IPS DF 4.7 (cell line): ENCODE results near the gene DEFB124.
A peak's percentile ranks its signal among the peaks of the same experiment; 100 is the strongest.
"Not testable (repeated sequence)": the region's sequence is repeated elsewhere in the genome, so short reads cannot be mapped to it uniquely, and the experiment has no call there.

ENCODE experiments used
- DNase-seq: peaks from one replicate; pipeline ENCODE4 v3.0.0-alpha.2; 2013; ENCODE audit warnings: low spot score; ENCODE audit errors: extremely low read depth

Gene DEFB124, protein sequence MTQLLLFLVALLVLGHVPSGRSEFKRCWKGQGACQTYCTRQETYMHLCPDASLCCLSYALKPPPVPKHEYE

GRCh38 chr20:31474758-31475427 lies at the start of gene DEFB124, which contains the start of gene REM1:
Gene DEFB124, minus strand, starts transcription at chr20:31475127. Its CDS starts 2,114 bp downstream, at chr20:31473013.
Gene REM1, plus strand, starts transcription at chr20:31475288. Its CDS starts 1,158 bp downstream, at chr20:31476446.
- no peak for DNase-seq

DNA sequence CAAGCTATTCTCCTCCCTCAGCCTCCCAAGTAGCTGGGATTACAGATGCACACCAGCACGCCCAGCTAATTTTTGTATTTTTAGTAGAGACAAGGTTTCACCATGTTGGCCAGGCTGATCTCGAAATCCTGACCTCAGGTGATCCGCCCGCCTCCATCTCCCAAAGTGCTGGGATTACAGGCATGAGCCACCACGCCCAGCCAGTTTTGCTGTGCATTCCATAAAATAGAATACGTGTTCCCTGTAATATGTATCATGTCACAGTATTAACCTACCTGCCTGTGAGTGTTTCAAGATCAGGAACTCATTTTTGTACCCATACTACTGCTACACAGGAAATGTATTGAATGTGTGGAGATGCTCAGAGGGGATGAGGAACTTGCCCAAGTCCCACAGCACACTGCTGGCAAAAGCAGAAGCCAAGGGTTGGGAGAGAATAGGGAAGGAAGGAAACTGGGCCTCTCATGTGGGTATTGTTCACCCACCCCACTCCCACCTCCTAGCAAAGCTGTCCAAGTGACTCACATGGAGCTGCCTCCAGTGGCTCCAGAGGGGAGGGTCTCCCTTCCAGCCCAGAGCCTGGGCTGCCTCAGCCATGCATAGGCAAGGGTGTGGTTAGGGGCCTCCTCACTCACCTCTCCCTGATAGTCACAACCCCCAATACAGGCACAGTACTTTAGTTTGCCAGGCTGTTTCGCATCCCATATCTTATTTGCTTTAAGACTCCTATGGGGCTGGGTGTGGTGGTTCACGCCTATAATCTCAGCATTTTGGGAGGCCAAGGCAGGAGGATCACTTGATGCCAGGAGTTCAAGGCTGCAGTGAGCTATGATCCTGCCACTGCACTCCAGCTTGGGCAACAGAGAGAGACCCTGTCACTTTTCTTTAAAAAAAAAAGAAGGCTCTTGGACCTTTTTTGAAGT lies 48.7 kb upstream of the DEFB124 start:
- no peak for DNase-seq

- no peak for DNase-seq
Measured at GRCh38 chr20:31522731-31523130, 47.8 kb upstream of the DEFB124 start.

DNA sequence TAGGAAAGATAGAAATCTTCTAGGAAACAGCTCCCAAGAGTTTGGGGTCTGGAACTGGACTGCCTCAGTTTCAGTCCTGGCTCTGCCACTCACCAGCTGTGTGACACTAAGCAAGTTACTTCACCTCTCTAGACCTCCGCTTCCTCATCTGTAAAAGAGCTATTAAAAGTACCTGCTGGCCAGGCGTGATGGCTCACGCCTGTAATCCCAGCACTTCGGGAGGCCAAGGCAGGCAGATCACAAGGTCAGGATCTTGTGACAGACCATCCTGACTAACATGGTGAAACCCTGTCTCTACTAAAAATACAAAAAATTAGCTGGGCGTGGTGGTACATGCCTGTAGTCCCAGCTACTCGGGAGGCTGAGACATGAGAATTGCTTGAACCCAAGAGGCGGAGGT lies 46.3 kb upstream of the DEFB124 start:
- DNase-seq, result not testable (repeated sequence)

DNA sequence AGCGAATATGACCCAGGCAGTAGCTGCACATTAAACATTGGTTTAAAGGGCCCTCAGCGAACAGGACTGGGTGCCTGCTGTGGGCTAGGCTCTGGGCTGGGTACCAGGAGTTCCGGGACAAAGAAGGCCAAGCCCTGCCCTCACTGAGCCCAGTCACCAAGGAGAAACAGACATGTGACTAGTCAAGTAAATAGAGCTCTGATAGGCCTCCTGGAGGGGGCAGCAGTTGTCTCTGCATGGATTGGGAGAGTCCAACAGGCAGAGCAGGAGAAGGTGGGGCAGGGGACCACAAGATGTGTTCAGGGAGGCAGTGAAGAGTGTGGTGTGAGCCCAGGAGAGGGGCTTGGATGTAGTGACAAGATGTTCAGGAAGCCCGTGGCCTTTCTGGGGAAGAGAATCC lies 42.4 kb upstream of the DEFB124 start:
- DNase-seq, result no peak

DNA sequence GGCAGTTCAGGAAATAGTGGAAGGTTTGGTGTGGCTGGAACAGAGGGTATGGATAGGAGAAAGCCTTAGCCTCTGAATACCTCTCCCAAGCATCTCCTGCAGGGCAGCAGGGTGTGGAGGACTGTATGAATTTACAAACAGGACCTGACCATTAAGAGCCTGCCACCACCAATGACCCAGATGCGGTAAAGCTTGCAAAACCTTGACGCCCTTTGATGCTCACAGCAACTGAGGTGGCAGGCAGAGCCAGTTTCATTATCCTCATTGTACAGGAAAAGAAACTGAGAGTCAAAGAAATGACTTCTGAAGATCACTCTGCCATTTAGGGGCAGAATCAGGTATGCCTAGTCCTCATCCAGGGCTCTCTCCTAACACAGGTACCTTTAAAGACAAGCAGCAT lies 41.7 kb upstream of the DEFB124 start:
- no peak for DNase-seq

DNA sequence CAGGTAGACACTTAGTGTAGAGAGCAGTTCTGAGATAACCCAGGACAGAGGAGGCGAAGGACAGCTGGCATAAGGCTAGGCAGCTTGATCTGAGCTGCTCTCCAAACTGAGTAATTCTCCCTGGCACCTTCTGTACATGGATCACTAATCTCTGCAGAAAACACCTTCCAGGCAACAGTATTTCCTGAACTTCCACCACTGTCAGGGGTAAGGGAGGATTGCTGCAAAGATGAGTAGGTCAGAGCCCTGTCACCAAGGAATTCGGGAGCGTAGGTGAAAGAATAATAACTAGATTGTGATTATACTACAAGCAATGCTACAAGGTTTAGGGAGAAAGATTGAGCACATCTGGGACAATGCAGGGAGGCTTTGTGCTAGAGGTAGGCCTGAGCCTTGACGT lies 41.2 kb upstream of the DEFB124 start:
- no peak for DNase-seq

DNA sequence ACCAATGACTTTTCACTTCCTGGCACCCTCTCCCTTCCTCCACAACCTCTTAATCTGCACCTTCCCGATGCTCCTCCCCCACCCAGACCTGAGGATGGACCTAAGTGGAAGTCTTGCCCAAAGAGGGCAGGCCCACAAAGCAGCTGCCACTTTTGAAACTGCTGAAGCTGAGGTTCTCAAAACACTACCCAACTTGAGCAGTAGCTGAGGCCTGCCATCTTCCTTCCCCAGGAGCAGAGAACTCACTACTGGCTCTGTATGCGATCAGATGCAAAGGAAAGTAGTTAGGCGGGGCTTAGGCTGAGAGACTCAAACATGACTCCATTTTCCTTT lies 40.8 kb upstream of the DEFB124 start:
- DNase-seq, result no peak

DNA sequence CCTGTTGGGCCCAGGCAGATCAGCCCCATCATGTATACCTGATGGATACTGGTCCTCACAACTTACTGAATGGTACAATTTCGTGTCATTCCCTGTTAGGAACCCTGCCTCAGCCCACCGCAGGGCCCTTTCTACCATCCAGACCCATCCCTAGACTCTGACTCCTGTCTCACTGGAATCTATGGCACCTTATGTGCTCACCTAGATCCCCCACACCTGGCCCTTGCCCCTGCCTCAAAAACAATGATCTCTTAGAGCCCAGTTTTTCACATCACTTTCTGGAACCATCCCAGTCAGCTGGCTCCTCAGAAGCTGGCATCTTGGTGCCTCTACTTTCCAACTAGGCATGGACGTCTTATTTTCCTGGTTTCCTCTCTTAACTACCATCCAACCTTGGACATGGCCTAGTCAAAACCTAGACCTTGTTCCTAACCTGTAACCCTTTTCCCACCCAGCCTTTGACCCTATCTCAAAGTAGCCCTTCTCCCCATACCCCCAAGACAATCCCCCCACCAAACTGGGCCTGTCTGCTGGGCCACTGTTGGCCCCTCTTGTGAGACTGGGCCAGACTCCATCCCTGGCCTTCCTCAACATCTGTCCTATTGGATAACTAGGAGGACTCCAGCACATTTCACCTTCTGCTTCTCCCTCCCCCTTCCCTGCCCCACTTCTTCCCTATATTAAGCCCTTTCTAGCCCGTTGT lies 40.3 kb upstream of the DEFB124 start:
- DNase-seq, result no peak

DNA sequence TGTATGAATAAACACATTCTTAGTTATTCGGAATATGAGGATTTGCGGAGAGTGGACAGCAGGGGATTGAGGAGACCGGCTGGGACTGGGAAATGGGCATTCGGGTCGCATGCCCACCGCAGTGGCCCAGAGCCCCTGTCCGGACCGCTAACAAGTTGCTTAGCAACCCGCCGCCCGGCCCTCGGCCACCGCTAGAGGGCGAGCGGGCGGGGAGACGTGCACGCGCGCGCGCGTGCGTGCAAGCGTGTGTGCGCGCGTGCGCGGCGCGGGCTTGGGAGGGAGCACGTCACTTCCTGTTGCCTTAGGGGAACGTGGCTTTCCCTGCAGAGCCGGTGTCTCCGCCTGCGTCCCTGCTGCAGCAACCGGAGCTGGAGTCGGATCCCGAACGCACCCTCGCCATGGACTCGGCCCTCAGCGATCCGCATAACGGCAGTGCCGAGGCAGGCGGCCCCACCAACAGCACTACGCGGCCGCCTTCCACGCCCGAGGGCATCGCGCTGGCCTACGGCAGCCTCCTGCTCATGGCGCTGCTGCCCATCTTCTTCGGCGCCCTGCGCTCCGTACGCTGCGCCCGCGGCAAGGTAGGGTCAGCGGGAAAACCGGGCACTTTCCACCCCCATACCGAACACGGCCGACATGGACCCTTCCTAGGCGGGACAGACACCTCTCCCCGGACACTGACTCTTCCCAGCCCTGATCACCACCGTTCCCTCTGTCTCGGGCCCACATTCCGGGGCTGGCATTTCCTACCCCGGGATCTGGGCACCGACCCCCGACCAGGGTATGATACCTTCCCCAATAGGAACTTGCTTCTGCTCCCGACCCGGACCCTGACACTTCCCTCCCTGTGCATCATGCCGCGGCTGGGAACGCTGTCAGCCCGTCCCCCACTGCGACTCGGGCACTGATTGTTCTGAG lies 39.5 kb upstream of the DEFB124 start, which contains the start of gene HM13:
HM13 (plus strand) TSS at position 289 of the 918 bp plus-strand sequence; CDS start at position 399, 110 bp downstream.
- DNase-seq, result peak; percentile 46

DNA sequence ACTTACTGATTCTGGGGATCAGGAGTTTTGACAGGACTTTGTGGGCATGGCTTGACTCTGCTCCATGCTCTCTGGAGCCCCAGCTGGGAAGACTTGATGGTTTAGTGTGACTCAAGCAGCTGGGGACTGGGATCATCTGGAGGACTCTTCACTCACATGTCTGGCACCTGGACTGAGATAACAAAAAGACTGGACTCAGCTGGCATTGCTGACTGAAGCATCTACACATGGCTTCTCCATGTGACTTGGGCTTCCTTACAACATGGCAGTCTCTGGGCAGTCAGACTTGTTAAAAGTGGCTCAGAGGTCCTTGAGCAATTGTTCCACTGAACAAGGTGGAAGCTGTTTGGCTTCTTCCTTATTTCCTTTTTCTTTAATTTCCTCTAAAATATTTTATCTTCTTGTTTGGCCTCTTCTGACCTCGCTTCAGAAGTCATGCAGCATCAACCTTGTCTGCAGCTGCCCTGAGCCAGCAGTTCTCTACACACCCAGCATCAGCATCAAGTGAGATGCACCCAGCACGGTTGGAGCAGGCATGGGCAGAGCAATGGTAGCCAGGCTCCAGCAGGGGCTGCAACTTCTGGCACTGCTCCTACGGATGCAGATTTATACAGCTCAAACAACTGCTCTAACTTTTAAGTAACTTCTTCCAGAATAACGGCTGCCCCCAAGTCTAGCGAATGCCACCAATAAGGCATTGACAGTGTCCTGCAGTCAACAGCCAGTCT lies 33.8 kb upstream of the DEFB124 start:
- DNase-seq, result no peak

DNA sequence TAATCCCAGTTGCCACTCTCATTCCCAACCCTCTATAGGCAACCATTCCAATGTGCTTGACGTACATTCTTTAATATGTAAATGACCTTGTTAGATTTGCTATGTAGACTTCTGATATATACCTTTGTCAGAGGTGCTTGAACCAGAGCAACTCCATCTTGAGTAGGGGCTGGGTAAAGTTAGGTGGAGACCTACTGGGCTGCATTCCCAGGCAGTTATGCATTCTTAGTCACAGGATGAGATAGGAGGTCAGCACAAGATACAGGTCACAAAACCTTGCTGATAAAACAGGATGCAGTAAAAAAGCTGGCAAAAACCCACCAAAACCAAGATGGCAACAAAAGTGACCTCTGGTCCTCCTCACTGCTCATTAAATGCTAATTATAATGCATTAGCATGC lies 31.0 kb upstream of the DEFB124 start:
- DNase-seq, result no peak

DNA sequence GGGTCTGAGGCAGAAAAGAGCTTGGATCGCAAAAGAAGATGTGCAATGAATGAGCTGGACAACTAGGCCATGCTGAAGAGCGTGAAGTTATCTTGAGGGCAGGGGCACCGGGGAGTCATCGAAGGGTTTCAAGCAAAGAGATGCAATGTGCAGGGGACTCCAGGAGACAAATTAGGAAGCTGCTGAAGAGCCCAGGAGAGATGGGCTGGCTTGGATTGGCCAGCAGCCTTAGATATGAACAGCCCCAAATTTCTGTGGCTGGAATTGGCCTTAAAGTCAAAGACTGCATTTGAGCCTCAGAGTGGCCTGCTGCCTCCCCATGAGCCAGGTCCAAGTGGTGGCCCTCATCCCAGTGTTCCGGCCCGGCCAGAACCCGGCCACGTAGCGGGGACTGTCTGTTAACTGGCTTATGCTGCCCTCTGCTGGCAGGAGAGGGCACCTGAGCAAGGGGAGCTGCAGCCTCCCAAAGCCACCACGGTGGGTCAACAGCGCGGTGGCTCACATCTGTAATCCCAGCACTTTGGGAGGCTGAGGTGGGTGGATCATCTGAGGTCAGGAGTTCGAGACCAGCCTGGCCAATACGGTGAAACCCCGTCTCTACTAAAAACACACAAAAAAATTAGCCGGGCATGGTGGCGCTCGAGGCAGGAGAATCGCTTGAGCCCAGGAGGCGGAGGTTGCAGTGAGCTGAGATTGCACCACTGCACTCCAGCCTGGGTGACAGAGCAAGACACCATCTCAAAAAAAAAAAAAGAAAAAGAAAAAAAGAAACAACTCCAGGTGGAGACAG lies 28.2 kb upstream of the DEFB124 start:
- peak; percentile 56 for DNase-seq

DNA sequence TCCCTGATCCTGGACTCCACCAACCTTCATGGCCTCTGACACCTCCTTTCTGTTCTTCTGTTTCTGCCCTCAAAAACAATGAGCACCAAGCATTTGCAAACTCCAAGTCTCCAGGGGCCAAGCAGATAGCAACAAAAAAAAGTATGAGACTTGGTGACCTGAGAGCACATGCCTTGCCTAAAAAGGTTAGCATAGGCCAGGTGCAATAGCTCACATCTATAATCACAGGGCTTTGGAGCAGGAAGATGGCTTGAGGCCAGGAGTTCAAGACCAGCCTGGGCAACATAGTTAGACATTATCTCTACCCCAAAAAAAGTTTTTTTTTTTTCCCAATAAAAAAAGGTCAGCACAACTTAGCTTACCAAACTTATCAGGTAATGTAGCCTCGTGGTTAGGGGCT lies 25.6 kb upstream of the DEFB124 start:
- DNase-seq, result no peak

- DNase-seq, result no peak
Measured at GRCh38 chr20:31497838-31498540, 23.1 kb upstream of the DEFB124 start.

GRCh38 chr20:31496761-31497295 lies 21.9 kb upstream of the DEFB124 start:
- no peak for DNase-seq

GRCh38 chr20:31494131-31494530 lies 19.2 kb upstream of the DEFB124 start:
- peak; percentile 58 for DNase-seq

DNA sequence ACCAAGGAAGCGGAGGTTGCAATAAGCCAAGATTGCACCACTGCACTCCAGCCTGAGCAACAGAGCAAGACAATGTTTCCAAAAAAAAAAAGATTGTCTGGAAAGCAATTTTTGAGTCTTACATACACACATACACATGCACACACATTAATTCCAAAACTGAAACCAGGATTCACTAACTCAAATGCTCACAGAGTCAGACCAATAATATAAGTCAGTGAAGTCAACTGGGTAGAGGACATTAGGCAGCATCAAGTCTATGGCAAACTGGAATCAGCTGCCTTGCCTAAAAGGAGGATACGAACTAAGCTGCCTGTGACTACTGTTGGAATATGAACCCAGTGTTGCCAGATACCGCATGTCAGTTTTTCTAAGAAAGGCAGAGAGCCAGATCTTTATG lies 15.8 kb upstream of the DEFB124 start:
- DNase-seq, result no peak
